ENCODE data around the gene RASGEF1B. TPM values are rescaled to one million over a fixed set of nuclear protein-coding genes. Genes with fewer than 3 reads are reported as not detected.
"Not testable (repeated sequence)": the region's sequence is repeated elsewhere in the genome, so short reads cannot be mapped to it uniquely, and the experiment has no call there.

Gene RASGEF1B
- total RNA-seq, 4 donors from 2014 or later = 9.1 to 18.9 (median 13.9) TPM

DNA sequence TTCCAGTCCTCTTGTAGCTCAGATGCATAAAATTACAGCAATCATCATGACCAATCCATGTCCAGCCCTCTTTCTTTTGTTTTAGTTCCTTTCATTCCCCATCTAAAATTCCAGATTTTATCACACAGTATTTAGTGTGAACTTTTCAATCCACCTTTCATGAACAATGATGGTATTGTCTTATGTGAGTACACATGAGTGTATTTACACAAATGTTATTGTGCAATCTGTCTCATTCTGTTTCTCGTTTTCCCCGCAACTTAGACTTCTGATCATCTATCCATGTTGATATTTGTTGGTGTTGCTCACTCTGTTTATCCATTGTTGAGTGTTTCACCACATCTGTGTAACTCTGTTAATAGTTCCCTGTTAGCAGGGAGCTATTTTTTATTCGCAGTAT is 9.4 kb upstream of the RASGEF1B start:
- H3K4me1 ChIP-seq = peaks cover 0 to 6% (median 0%) of the 10 kb centered on the region in 3 donors
- no peak overlapping the region for H3K4me3 ChIP-seq
- no peak for DNase-seq
- H3K36me3 ChIP-seq = no peaks in the 10 kb centered on the region
- no peaks in the 10 kb centered on the region for H3K9me3 ChIP-seq
- intact Hi-C loops (cut with DNase I) = no loop called here
- no peak overlapping the region for H3K27ac ChIP-seq
- no peaks in the 10 kb centered on the region for H3K27me3 ChIP-seq
- TF ChIP-seq CTCF (IDR thresholded peaks at IDR 0.05) = no peak
- no peak for TF ChIP-seq POLR2A (IDR thresholded peaks at IDR 0.05)
- WGBS, 2 donors = 91 to 93% methylated on average over 3 of the region's 3 CpGs

DNA sequence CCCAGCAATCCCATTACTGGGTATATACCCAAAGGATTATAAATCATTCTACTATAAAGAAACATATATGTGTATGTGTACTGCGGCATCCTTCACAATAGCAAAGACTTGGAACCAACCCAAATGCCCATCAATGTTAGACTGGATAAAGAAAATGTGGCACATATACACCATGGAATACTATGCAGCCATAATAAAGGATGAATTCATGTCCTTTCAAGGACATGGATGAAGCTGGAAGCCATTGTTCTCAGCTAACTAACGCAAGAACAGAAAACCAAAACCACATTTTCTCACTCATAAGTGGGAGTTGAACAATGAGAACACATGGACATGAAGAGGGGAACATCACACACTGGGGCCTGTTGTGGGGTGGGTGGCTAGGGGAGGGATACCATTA is 7.9 kb upstream of the RASGEF1B start:
- H3K4me3 ChIP-seq; H3K4me1 ChIP-seq; H3K27ac ChIP-seq; intact Hi-C loops (cut with DNase I); H3K27me3 ChIP-seq; DNase-seq; H3K9me3 ChIP-seq; H3K36me3 ChIP-seq: not testable (repeated sequence)
- 41 to 52% methylated on average over 2 of the region's 2 CpGs for WGBS, 2 donors

- H3K9me3 ChIP-seq; H3K36me3 ChIP-seq; DNase-seq; H3K27me3 ChIP-seq; intact Hi-C loops (cut with DNase I); H3K4me3 ChIP-seq: not testable (repeated sequence)
- 45 to 83% methylated on average over 5 to 6 of the region's 19 CpGs for WGBS, 2 donors
- Histone ChIP-seq H3K27ac (peak overlapping the region in 3 of 4 donors; percentile 51 to 97 (median 96)), H3K4me1 (peaks cover 15 to 53% (median 21%) of the 10 kb centered on the region in 3 donors)
These were observed 1.9 kb upstream of the RASGEF1B start for GRCh38 chr4:81473331-81474265.

DNA sequence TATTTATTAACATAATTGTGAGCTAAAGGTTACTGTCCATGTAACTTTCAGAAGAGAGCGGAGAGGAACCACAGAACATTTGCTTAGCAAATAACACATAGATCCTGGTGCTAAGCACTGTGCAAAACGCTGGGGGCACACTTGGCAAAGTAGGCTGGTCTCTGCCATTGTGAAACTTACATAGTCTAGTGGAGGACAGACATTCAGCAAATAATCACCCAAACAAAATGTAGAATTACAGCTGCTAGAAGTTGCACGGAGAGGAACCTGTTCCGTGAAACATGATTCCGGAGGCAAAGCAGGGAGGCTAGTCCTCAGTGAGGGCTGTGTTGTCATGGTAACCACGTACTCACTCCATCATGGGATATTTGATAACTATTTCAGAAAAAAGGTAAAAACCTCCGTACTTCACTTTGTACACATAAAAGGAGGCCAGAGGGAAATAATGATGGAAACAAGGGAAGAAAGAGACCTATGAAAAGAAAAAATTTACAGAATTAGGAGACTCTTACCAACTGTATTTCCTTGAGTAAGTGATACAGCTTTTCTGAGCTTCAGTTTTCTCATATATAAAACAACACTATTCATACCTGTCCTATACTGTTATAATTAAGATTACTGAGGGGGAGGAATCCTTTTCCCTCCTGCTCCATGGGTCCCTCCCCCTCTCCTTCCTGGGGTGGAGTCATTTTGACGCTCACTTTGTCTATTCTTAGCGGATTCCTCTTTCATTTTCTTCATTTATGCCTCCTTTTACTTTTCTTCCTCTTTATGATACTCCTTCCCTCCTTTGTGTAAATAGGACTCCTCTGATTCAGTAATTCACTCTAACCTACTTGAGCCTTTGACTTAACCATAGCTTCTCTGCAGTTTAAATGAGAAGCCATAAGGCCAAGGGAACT is 825 bp upstream of the RASGEF1B start:
- Histone ChIP-seq H3K9me3 (no peaks in the 10 kb centered on the region), H3K4me1 (peaks cover 15 to 63% (median 21%) of the 10 kb centered on the region in 3 donors), H3K4me3 (peak overlapping the region; percentile 75 to 89 (median 85)), H3K27me3 (no peaks in the 10 kb centered on the region), H3K36me3 (no peaks in the 10 kb centered on the region), H3K27ac (peak overlapping the region; percentile 91 to 97 (median 96))
- WGBS, 2 donors = 32 to 36% methylated on average over 8 to 9 of the region's 9 CpGs
- DNase-seq = peak; percentile 59
- intact Hi-C loops (cut with DNase I) = no loop called here
- TF ChIP-seq CTCF (IDR thresholded peaks at IDR 0.05) (peak in 3 of 6 experiments; percentile 14 to 26 (median 21)), POLR2A (IDR thresholded peaks at IDR 0.05) (no peak)

DNA sequence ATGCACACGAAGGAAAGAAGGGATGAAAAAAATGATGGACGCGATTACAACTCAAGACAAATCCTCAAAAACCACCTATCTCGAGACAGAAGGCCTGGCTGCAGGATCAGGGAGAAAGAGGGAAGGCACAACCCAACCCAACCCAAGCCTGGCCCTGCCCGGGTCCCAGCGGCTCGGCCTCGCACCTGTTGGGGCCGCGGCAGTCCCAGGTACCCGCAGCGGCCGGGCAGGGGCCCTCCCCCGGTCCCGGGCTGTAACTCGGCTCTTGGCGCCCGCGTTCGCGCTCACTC is 464 bp downstream of the RASGEF1B start:
- TF ChIP-seq POLR2A (IDR thresholded peaks at IDR 0.05) (no peak), CTCF (IDR thresholded peaks at IDR 0.05) (no peak)
- WGBS, 2 donors = 0% methylated on average over 7 to 14 of the region's 21 CpGs
- Histone ChIP-seq H3K4me1 (peaks cover 15 to 76% (median 24%) of the 10 kb centered on the region in 3 donors), H3K27ac (peak overlapping the region; percentile 91 to 97 (median 96)), H3K27me3 (no peaks in the 10 kb centered on the region), H3K9me3 (no peaks in the 10 kb centered on the region), H3K36me3 (no peaks in the 10 kb centered on the region), H3K4me3 (peak overlapping the region; percentile 75 to 89 (median 85))
- intact Hi-C loops (cut with DNase I) = no loop called here
- no peak for DNase-seq

Measured in esophagus squamous epithelium (tissue), 5 donors.